GM18498 (cell line): ENCODE measurements around the gene FAM184B.
"Not testable (repeated sequence)": the region's sequence is repeated elsewhere in the genome, so short reads cannot be mapped to it uniquely, and the experiment has no call there.

Experiments
- ATAC-seq: cut with Tn5 transposase; IDR thresholded peaks from one replicate; pipeline ENCODE4 v1.9.1; 2021; ENCODE audit warnings: mild to moderate bottlenecking, moderate library complexity; ENCODE audit not compliant: unreplicated experiment

FAM184B gene

DNA sequence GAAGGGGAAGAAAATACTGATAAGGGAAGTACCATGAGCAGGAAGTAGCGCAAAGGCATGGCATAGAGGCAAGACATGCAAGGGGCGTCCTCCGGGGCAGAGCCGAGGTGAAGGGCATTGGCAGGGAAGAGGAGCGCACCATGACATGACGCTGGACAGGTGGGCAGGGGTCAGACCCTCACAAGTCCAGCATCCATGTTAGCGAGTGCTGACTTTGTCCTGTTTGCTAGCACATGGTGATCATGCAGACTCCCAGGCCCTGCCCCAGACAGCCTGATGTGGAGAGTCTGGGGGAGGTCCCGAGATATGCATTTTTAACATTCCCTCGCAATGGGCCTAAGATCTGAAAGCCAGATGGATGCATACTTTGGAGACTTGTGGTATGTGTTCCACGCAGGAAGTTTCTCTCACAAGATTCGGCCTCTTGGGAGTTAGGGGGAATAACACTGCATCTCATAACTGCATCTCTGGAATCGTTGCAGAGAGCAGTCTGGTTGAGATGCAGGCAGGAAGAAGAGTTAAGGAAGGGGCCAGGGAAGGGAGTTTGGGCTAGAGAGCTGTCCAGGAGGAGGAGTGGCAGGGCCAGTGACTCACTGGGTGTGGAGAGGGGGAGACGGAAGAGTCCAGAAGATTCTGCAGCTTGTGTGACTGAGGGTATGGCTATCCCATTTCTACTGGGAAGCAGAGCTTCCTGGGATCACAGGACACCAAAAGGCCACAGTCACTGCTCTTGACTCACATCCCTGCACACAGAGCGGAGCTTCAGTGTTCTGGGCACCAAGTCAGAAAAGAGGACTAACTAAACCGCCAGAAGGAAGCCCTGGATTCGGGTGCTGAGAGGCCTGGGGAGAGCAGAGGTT lies 59.7 kb downstream of the FAM184B start:
- no peak for ATAC-seq

DNA sequence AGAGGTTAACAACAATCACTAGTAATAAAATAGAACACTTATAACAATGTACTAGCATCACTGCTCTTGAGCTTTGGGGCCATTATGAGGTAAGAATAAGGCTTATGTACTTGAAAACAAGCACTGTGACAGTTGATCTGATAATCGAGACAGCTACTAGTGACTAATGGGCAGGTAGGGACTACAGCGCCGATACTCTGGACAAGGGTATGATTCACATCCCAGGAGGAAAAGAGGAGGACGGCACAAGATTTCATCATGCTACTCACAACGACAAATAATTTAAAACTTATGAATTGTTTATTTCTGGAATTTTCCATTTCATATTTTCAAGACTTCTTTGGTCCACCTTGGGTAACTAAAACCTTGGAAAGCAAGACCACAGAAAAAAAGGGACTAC lies 62.3 kb downstream of the FAM184B start:
- no peak for ATAC-seq

- no peak for ATAC-seq
Observed at GRCh38 chr4:17718471-17718870, 63.0 kb downstream of the FAM184B start.

- ATAC-seq = no peak
Observed at GRCh38 chr4:17717301-17717700, 64.1 kb downstream of the FAM184B start.

DNA sequence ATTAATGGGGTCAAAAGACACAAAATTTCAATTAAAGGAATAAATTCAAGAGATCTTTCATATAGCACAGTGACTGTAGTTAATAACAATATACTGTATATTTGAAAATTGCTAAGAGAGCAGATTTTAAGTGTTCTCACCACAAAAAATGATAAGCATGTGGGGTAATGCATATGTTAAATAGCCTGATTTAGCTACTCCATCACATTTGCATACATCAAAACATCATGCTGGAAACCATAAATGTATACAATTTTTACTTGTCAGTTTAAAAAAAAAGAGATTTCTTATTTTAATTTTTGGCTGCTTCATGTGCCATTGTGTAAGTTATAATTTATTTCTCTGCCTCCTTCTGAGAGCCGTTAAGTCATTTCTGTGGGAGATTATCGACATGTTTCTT lies 65.9 kb downstream of the FAM184B start:
- ATAC-seq = no peak

GRCh38 chr4:17713779-17714178 lies 67.6 kb downstream of the FAM184B start:
- ATAC-seq = no peak

- ATAC-seq = no peak
Observed at GRCh38 chr4:17712166-17712565, 69.3 kb downstream of the FAM184B start.

DNA sequence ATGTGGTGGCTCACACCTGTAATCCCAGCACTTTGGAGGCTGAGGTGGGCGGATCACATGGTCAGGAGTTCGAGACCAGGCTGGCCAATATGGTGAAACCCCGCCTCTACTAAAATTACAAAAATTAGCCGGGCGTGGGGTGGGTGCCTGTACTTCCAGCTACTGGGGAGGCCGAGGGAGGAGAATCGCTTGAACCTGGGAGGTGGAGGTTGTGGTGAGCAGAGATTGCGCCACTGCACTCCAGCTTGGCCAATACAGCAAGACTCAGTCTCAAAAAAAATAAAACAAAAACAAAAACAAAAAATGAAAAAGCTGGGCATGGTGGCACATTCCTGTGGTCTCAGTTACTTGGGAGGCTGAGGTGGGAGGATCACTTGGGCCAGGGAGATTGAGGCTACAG lies 70.2 kb downstream of the FAM184B start:
- not testable (repeated sequence) for ATAC-seq

DNA sequence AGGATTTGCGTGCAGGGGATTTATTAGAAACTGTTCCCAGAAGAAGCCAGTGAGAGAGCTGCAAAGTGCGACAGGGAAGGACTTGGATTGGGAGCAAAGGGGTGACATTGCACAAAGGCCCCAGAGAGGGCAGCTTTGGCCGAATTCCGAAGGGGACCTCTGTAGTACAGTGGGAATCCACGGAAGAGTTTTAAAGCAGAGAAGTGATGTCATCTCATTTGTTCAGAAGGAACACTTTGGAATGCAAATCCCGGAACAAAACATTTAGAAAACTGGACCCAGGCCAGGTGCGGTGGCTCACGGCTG lies 71.7 kb downstream of the FAM184B start:
- ATAC-seq = no peak

DNA sequence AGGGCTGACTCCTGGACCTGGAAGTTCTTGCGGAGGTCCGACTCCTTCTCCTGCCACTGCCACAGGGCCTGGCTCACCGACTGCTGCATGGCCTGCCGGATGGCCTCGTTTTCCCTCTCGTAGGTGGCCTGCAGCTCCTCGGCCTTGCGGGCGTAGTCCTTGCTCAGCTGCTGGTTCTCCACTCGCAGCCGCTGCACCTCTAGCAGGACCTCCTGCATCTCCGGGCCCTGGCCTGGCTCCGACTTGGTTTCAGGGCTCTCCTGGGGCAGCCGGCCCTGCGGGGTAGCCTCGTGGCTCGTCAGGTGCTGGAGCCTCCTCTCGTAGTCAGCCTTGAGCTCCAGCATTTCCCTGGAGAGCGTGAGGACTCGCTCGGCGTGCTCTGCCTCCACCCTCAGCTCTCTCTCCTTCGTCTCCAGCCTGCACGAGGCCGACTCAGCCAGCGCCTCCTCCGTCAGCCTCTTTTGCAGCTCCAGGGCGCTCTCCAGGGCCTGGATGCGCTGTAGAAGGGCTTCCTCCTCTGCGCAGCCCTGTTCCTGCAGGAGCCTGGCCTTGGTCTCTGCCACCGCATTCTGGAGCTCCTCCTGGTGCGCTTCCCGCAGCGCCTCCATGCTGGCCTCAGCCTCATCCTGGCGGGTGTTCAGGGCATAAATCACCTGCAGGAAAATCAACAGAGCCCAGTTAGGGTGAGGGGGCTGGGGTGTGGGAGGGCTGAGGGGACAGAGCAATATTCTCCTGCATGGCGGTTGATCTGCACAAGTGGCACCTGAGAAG lies 72.2 kb downstream of the FAM184B start:
- ATAC-seq = no peak

DNA sequence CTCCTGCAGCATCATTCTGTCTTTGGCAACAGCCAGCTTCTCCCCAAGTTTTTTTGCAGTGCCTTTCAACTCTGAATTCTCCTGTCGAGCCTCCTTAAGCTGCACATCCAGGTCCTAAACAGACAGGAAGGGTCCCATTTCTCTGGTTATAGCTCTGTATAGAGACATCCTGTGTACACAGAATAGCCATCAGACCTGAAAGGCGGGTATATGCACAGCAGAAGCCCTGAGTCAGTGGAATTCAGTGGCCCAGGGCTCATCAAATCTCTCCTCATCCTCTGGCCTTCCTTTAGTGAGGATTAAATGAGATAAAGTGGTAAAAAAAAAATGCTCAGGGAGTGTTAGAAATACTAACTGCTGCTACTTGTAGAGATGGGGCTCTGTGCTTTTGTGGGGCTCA lies 73.8 kb downstream of the FAM184B start:
- ATAC-seq = no peak

DNA sequence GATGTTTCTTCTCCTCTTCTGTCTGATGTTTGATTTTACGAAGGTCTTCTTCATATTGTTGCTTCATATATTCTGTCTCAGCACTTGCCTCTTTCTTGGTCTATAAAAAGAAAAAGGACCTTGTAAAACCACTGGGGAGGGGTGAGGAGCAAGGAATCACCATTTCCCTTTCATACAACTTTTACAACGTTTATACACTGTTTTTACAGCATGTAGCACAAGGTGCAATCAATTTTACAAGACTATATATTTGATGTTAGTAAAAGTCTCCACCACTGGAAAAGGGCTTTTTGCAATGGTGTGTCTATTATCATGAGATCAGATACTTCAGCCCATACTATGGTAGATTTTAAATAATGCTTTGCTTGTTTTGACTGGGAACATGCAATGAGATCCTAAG lies 76.3 kb downstream of the FAM184B start:
- no peak for ATAC-seq

GRCh38 chr4:17704020-17704650 lies 77.3 kb downstream of the FAM184B start:
- ATAC-seq = no peak

DNA sequence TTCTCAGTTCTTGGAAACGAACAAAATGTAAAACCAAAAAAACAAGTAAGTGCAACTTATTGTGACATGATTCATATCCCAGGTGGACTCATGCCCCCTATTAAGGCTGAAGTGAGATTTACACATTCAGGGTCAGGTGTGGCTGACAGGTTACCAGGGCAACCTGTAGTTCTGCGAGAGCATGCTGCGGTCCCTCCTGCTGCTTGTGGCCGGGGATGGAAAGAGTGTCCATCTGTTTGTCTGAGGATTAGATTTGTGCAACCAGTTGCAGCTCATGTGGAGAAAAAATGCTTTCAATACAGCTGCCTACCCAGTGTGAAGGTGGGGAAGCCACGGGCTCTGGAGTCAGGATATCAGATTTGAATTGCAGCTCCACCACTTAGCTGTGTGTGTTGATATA lies 78.8 kb downstream of the FAM184B start:
- no peak for ATAC-seq

GRCh38 chr4:17701882-17702281 lies 79.5 kb downstream of the FAM184B start:
- no peak for ATAC-seq

DNA sequence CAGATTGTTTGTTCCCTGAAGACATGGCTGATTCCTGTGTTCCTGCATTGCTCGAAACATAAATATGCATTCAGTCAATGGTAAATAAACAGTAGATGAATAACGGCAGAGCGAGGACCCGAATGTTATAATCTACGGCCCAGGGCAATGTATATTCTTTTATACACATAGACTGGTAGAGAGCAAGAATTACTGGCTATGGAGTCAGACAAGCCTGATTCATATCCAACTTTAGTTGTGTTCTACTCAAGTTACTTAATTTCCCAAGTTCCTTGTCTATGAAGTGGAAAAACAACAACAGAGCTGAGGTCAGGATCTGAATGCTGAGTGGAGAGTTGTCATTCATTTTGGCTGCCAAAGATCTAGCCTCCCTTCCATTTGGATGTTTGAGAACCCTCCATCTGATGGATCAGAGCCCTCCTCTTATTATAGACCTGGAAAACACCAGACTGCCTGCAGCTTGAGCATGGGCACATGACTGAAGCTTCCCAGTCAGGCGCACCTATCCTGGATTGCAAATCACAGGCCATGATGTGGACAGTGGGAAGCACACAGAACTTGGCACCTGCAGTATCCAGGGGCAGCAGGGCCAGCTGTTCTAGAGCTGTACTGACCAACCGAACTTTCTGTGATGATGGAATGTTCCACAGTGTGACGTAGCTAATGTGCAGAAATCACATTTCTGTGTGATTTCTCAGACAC lies 80.1 kb downstream of the FAM184B start:
- ATAC-seq = no peak

DNA sequence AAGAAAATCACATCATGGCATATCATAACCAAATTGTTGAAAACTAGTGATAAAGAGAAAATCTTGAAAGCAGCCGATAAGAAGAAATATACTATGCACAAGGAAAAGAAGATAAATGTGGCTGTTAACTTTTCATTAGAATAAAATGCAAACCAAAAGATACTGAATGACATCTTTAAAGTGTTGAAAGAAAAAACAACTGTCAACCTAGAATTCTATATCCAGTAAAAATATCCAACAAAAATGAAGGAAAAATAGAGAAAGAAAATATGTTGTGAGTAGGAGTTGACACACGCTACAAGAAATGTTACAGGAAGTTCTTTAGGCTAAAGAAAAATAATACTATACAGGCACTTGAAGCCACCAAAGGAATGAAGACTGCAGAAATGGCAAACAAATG lies 82.0 kb downstream of the FAM184B start:
- no peak for ATAC-seq

- no peak for ATAC-seq
Observed at GRCh38 chr4:17698116-17698515, 83.3 kb downstream of the FAM184B start.

DNA sequence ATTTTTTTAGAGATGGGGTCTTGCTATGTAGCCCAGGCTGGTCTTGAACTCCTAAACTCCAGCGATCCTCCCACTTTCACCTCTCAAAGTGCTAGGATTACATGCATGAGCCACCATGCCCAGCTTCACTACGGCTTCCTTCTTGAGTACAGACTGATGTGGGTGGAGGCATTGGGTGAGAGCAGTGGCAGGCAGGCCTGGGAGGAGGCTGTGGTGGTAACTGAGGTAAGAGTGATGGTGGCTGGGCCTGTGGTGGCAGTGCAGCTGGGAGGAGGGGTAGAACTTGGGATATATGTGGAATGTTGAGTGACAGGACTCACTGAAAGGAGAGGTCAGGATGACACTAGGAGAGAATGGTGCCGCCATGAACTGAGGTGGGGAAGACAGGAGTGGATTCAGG lies 86.1 kb downstream of the FAM184B start:
- no peak for ATAC-seq

GRCh38 chr4:17694552-17694951 lies 86.9 kb downstream of the FAM184B start:
- no peak for ATAC-seq

DNA sequence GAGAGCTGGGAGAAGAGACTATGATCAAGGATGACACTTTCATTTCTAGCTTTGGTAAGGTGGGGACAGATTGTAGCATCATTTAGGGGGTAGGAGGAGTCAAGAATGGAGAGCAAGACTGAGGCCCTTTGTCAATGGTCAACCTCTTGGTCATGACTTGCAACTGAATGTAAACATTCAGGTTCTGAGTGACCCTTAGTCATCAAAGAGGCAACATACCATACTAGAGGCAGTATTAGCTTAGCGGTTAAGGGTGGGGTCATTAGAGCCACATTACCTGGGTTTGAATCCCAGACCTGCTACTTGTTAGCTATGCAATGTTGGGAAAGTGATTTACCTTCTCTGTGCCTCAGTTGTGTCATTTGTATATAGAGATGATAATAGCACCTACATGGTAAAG lies 90.5 kb downstream of the FAM184B start:
- ATAC-seq = no peak
